ENCODE results near the gene DOK5.

The DOK5 gene

GRCh38 chr20:54585217-54585616 lies 109.8 kb downstream of the DOK5 start:
- no peak for DNase-seq (ENCODE audit: low read depth)
- H3K4me3 ChIP-seq (ENCODE audit: low read depth, low read length): no peak overlapping the region
- TF ChIP-seq CTCF (IDR thresholded peaks at IDR 0.05; ENCODE audit: insufficient read depth, low read depth, low read length, missing control alignments): no peak

GRCh38 chr20:54587408-54587807 lies 112.0 kb downstream of the DOK5 start:
- no peak overlapping the region for H3K4me3 ChIP-seq (ENCODE audit: low read depth, low read length)
- TF ChIP-seq CTCF (IDR thresholded peaks at IDR 0.05; ENCODE audit: insufficient read depth, low read depth, low read length, missing control alignments): no peak
- DNase-seq (ENCODE audit: low read depth): no peak

- no peak for TF ChIP-seq CTCF (IDR thresholded peaks at IDR 0.05; ENCODE audit: insufficient read depth, low read depth, low read length, missing control alignments)
- DNase-seq (ENCODE audit: low read depth): no peak
- no peak overlapping the region for H3K4me3 ChIP-seq (ENCODE audit: low read depth, low read length)
These were observed 114.1 kb downstream of the DOK5 start for GRCh38 chr20:54589402-54590030.

GRCh38 chr20:54590856-54591255 lies 115.5 kb downstream of the DOK5 start:
- no peak for DNase-seq (ENCODE audit: low read depth)
- H3K4me3 ChIP-seq (ENCODE audit: low read depth, low read length): no peak overlapping the region
- no peak for TF ChIP-seq CTCF (IDR thresholded peaks at IDR 0.05; ENCODE audit: insufficient read depth, low read depth, low read length, missing control alignments)

GRCh38 chr20:54596651-54597050 lies 121.3 kb downstream of the DOK5 start:
- no peak overlapping the region for H3K4me3 ChIP-seq (ENCODE audit: low read depth, low read length)
- DNase-seq (ENCODE audit: low read depth): no peak
- TF ChIP-seq CTCF (IDR thresholded peaks at IDR 0.05; ENCODE audit: insufficient read depth, low read depth, low read length, missing control alignments): no peak

GRCh38 chr20:54598352-54598751 lies 123.0 kb downstream of the DOK5 start:
- no peak for TF ChIP-seq CTCF (IDR thresholded peaks at IDR 0.05; ENCODE audit: insufficient read depth, low read depth, low read length, missing control alignments)
- DNase-seq (ENCODE audit: low read depth): no peak

GRCh38 chr20:54600634-54601033 lies 125.2 kb downstream of the DOK5 start:
- no peak for DNase-seq (ENCODE audit: low read depth)
- no peak overlapping the region for H3K4me3 ChIP-seq (ENCODE audit: low read depth, low read length)
- no peak for TF ChIP-seq CTCF (IDR thresholded peaks at IDR 0.05; ENCODE audit: insufficient read depth, low read depth, low read length, missing control alignments)

More at GRCh38 chr20:54598352-54598751, 123.0 kb downstream of the DOK5 start:
- no peak overlapping the region for H3K4me3 ChIP-seq (ENCODE audit: low read depth, low read length)
